KG1 (cell line): Measurements from ENCODE around the gene RBM19.
A peak's percentile ranks its signal among the peaks of the same experiment; 100 is the strongest.
"Not testable (repeated sequence)": the region's sequence is repeated elsewhere in the genome, so short reads cannot be mapped to it uniquely, and the experiment has no call there.

Experiments
- DNase-seq: peaks from one replicate; lab custom pipeline; 2025; lab: John Stamatoyannopoulos, UW

The RBM19 gene

DNA sequence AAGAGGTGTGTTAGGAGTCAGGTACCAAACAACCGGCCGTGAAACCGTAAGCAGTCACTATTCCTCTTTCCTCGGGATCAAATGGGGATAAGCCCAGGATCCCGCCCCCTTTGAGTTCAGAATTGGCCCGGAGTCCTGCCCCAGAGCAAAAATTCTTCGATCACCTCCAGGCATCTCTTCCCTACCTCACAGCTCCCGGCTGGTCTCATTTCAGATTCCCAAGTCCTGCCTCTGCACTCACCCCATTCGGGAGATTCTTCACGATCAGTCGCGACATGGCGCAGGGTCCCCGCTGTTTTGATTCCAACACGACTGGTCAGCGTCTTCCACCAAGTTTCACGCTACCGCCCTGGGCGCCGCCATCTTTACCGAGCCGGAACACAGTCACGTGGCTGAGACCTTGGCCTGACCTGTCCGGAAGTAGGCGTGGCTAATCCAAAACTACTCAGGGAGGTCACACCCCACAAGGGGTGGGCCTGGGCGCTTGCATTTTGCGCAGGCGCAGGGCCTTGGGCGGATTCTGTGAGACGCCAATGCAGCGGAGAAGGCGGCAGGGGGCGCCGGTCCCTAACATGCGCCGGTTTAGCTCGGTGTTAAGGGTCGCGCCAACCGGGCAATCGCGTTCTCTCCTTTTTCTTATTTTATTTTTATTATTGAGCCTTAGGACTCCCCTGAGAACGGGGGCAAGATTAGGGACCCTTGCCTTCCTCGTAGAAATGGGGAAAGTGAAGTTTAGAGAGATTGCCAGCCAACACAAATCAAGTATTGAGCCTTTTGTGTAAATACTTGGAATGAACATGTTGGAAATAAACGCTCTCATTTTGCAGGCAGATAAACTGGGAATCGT lies at the start of gene RBM19:
TSS of gene RBM19 (minus strand) at position 375 of the 847 bp plus-strand sequence. CDS start at position 277, 98 bp downstream.
- DNase-seq, result peak; percentile 94

DNA sequence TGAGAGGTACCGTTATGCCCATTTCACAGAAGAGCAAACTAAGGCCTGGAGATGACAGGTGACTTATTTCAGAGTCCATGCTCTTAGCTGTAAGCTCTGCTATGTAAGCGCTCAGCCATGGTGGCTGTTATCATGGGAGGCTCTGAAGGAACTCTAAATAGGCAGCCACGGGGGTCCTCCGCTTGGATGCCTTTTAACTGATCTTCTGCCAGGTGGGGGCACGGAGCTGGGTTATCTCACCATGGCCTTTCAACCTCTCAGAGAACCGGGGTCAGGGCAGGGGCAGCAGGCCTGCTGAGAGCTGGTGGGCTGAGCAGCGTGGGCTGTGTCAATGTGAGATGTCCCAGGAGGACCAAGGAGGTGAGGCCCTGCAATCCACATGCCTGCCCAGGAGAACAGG lies 49.7 kb upstream of the RBM19 start:
- no peak for DNase-seq

DNA sequence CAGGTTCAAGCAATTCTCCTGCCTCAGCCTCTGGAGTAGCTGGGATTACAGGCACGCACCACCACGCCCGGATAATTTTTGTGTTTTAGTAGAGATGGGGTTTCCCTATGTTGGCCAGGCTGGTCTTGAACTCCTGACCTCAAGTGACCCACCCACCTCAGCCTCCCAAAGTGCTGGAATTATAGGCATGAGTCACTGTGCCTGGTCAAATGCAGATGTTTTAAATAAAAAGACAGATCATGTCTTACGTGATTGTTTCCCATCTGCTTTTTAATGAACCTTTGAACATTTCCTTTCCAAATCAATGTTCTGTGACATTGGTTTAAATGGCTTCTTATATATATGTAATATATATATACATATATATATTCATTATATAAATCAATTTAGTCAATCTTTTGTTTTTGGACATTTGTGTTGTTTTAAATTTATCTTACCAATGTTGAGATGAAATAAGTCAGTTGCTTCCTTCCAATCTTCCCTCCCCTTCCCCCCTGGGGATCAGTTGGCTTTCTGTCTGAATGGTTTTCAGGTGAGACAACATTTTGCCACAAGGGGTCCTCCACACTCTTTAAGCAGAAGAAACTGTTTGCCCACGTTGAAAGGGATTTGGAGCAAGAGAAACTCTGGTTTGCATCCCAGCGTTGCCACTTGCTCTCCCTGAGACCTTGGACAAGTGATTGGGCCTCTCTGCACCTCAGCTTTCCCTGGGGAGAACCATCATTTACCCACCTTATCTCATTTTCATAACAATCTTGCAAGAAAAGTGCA lies 47.6 kb upstream of the RBM19 start:
- no peak for DNase-seq

- no peak for DNase-seq
These were observed 46.8 kb upstream of the RBM19 start for GRCh38 chr12:114012744-114013431.

DNA sequence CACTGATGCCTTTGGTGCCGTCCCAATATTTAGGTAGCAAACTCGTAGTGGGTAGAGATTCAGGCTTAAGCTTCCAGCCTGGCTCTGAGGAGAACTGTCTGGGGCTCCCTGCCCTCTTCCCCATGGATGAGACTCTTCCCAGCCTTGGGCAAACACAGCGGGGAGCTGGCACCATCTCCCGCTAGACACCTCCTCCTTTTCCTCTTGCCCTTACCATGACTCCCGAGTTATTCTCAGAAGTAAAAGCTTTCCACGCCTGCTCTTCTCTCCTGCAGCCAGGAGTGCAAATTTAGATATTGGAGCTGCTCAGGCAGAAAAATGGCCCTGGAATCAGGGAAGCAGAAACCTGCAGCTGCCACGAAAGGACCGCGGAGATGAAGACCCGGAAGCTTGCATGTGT lies 45.6 kb upstream of the RBM19 start:
- DNase-seq, result no peak

- DNase-seq, result no peak
These were observed 40.6 kb upstream of the RBM19 start for GRCh38 chr12:114006482-114007425.

DNA sequence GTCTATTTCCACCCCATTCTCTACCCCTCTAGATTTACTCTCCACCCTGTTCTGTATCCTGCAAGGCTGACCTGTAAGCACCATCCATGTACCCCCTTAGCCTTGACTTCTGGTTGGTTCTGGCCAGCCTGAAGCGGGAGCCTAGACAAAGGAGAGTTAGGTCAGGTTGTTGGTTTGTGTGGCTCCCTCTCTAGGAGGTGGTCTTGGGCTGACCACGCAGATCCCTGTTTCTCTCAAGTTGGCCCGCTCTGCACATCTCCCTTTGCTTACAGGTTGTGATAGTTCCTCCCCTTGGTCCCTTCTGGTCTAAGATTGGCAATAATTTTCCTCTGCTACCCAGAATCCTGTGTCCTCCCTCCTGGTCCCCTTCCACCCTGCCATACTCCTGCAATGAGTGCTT lies 38.3 kb upstream of the RBM19 start:
- DNase-seq, result no peak

DNA sequence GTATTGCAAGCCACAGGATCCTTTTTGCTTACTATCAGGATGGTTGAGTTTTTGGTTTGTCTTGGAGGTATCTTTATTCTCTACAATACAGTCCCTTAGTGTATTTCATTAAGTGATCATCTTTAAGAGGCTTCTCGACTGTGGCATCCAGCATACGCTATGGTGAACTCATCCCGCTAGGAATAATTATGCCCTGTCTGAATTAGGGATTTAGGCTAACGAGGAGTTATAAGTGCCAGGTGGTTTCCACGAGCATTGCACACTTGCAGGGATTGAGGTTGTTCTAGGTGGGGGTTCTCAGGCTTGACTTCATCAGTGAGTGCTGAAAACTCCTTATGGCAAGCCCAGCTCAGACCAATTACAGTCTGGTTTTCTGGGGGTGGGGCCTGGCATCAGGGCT lies 37.2 kb upstream of the RBM19 start:
- no peak for DNase-seq

DNA sequence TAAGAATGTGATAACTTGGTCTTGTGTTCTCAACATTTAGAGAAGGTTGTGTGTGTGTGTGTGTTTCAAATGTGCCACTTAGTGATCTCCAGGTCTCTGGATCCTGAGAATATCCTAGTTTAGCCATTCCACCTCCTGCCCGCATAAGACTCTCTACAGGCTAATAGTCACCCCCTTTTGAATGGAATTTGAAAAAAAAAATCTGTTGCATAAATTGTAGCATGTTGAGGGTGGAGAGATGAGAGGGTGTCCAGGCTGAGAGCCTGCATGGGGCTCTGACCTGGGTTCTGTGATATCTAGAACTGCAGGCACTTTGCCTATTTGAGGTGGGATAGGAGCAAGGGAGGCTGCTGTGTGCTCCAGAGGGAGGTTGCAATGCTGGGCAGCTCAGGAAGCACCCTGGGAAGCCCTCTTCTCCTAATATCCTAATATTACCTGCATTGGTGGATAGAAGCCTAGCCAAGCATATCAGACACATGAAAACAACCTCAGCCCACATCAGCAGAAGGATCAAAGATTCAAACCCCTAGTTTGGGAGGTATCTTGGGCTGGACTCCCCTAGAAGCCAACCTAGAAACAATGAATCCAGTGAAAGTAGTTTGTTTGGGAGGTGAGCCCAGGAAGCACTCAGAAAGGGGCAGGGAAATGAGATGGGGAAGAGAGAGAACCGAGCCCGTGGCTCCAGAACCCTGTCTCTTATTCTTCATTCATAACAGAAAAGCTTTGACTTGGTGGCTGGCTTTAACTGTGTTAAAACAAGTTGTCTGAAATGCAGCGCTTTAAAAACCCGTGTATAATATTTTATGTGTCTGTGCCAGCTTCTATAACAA lies 35.6 kb upstream of the RBM19 start:
- no peak for DNase-seq

DNA sequence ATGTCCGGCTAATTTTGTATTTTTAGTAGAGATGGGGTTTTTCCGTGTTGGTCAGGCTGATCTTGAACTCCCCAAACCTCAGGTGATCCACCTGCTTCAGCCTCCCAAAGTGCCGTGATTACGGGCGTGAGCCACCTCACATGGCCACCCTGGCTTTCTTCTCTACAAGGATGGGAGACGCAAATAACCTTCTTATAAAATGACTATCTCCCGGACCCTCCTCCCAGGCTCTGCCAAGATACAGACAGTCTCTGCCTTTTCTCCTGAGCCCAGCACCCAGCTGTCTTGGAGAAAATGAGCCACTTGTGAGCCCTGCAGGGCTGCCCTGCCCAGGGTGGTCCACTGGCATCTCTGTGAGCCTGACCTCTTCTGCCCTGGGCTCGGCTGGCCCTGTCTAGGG lies 34.7 kb upstream of the RBM19 start:
- no peak for DNase-seq

- DNase-seq, result not testable (repeated sequence)
These were observed 34.1 kb upstream of the RBM19 start for GRCh38 chr12:114000261-114000660.

DNA sequence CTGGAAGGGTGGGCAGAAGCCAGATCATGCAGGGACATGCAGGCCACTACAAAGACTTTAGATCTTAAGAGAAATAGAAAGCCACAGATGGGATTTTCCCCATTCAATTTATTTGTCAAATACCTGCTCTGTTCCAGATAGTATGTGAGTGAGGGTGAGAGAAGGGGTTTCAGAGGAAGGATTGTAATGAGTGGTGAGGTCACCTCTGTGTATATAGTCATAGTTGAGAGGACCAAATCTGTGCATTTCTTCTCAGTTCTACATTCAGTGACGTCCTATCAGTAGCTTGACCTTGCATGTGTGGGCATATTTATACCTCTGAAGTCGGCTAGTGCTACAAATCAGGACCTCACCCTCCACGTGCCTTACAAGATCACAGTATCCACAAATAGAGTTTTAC lies 31.2 kb upstream of the RBM19 start:
- no peak for DNase-seq

GRCh38 chr12:113996026-113996425 lies 29.9 kb upstream of the RBM19 start:
- DNase-seq, result no peak

- no peak for DNase-seq
These were observed 27.9 kb upstream of the RBM19 start for GRCh38 chr12:113994051-113994450.

- not testable (repeated sequence) for DNase-seq
These were observed 26.6 kb upstream of the RBM19 start for GRCh38 chr12:113992751-113993150.

GRCh38 chr12:113991224-113992044 lies 25.3 kb upstream of the RBM19 start:
- no peak for DNase-seq

DNA sequence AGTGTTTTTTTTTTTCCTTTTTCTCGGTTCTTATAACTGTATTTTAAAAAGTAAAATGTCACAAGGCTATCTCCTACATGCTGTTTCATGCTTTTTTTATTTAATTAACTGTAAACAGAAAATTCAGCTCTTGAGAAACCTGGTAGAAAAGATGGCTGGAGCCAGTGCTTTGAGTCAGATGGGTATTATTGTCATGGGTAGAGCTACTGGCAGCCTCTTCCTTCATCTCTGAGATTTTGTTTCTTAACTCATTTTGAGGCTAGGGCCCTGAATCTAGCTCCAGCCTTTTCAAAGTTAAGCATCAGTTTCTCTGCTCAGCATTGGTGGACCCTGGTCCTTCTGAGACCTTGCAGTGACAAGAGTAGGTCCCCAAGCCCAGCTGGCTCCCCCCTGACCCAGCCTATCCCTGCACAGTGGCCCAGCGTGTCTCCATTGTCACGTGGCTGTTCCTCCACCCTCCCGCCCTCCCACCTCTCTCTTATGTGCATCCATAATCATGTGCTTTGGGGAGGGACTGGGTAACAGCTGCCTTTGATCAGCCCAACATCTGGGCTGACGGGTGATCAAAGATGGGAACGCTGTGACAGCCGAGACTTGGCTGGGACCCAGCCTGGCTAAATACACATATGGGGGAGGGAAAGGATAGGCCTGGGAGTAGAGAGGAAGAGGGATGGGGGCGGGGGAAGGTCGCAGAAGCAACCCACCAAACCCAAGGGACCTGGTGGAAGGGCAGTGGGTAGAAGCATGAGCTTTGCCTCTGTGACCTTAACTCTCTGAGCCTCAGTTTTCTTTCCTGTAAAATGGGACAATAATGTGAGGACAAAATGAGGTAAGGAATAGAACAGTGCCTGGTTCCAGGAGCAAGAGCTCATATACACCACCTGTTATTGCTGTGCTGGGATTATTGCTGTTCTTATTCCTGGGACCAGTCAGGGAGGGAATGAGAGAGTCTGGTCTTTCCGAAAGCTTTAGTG lies 24.4 kb upstream of the RBM19 start:
- DNase-seq, result no peak

GRCh38 chr12:113988976-113989375 lies 22.9 kb upstream of the RBM19 start:
- DNase-seq, result no peak

DNA sequence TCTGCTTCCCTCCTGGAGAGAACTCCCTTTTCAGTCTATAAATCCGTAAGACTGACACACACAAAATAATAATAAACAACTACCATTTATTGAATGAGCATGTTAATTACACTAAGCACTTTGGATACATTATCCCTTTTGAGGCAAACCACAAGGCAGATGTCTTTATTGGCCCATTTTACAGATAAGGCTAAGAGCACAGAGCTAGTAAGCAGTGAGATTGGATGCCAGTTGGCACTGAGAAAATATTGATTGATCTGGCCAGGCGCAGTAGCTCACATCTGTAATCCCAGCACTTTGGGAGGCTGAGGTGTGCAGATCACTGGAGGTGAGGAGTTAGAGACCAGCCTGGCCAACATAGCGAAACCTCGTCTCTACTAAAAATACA lies 21.9 kb upstream of the RBM19 start:
- DNase-seq, result no peak
